Measurements from ENCODE around the gene ZSWIM5. TPM values are rescaled to one million over a fixed set of nuclear protein-coding genes. Genes with fewer than 3 reads are reported as not detected.
"Not testable (repeated sequence)": the region's sequence is repeated elsewhere in the genome, so short reads cannot be mapped to it uniquely, and the experiment has no call there.

Gene ZSWIM5
- total RNA-seq, 4 donors from 2014 or later = 12.3 to 38.2 (median 13.7) TPM

- Histone ChIP-seq H3K27ac (peak overlapping the region; percentile 4 to 56 (median 32)), H3K4me1 (no peaks in the 10 kb centered on the region)
- DNase-seq = no peak
Observed at GRCh38 chr1:45246760-45247159, 40.4 kb upstream of the ZSWIM5 start.

GRCh38 chr1:45246359-45246758 lies 40.0 kb upstream of the ZSWIM5 start:
- H3K27me3 ChIP-seq; H3K9me3 ChIP-seq; H3K4me1 ChIP-seq; in situ Hi-C loops (cut with MboI; ENCODE audit: low pct_ligation_motif_present in 1 of 4, low pct_unique_long_range_greater_than_20kb in 1 of 4, low sequenced_read_pairs in 3 of 4); intact Hi-C loops (cut with DNase I; ENCODE audit: low total_unique reads); H3K36me3 ChIP-seq; H3K4me3 ChIP-seq; DNase-seq: not testable (repeated sequence)
- peak overlapping the region; percentile 4 to 41 (median 26) for H3K27ac ChIP-seq
- WGBS, 2 donors (ENCODE audit: low coverage in 1 of 2) = 39 to 58% methylated on average over 2 to 3 of the region's 3 CpGs

More at GRCh38 chr1:45246760-45247159, 40.4 kb upstream of the ZSWIM5 start:
- intact Hi-C loops (cut with DNase I; ENCODE audit: low total_unique reads) (no loop called here), in situ Hi-C loops (cut with MboI; ENCODE audit: low pct_ligation_motif_present in 1 of 4, low pct_unique_long_range_greater_than_20kb in 1 of 4, low sequenced_read_pairs in 3 of 4) (no loop called here)
- H3K27me3 ChIP-seq = no peaks in the 10 kb centered on the region
- 0 to 23% methylated on average over 1 to 2 of the region's 2 CpGs for WGBS, 2 donors (ENCODE audit: low coverage in 1 of 2)
- TF ChIP-seq POLR2AphosphoS5 (IDR thresholded peaks at IDR 0.05) (peak in 1 of 3 donors; percentile 30), CTCF (IDR thresholded peaks at IDR 0.05) (no peak)
- H3K36me3 ChIP-seq = no peaks in the 10 kb centered on the region
- H3K9me3 ChIP-seq = no peaks in the 10 kb centered on the region
- no peak overlapping the region for H3K4me3 ChIP-seq

DNA sequence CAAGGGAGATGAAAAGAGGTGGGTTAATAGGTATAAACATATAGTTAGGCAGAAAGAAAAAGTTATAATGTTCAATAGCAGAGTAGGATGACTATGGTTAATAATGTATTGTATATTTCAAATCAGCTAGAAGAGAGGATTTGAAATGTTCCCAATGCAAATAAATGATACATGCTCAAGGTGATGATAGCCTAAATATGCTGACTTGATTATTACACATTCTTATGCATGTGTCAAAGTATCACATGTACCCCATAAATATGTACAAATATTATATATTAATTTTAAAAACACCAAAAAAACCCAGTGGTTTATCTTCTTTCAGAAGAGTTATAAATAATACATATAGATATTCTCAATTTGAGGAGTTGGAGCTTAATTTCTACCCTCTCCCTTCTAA lies 38.3 kb upstream of the ZSWIM5 start:
- Histone ChIP-seq H3K27ac (no peak overlapping the region), H3K4me1 (no peaks in the 10 kb centered on the region), H3K27me3 (no peaks in the 10 kb centered on the region), H3K9me3 (no peaks in the 10 kb centered on the region), H3K4me3 (no peak overlapping the region), H3K36me3 (no peaks in the 10 kb centered on the region)
- in situ Hi-C loops (cut with MboI; ENCODE audit: low pct_ligation_motif_present in 1 of 4, low pct_unique_long_range_greater_than_20kb in 1 of 4, low sequenced_read_pairs in 3 of 4) = no loop called here
- intact Hi-C loops (cut with DNase I; ENCODE audit: low total_unique reads) = no loop called here
- DNase-seq = no peak
- no peak for TF ChIP-seq POLR2AphosphoS5 (IDR thresholded peaks at IDR 0.05)
- TF ChIP-seq EP300 (IDR thresholded peaks at IDR 0.05; ENCODE audit: low read depth) = no peak
- TF ChIP-seq CTCF (IDR thresholded peaks at IDR 0.05) = no peak
- TF ChIP-seq POLR2A (IDR thresholded peaks at IDR 0.05) = no peak

DNA sequence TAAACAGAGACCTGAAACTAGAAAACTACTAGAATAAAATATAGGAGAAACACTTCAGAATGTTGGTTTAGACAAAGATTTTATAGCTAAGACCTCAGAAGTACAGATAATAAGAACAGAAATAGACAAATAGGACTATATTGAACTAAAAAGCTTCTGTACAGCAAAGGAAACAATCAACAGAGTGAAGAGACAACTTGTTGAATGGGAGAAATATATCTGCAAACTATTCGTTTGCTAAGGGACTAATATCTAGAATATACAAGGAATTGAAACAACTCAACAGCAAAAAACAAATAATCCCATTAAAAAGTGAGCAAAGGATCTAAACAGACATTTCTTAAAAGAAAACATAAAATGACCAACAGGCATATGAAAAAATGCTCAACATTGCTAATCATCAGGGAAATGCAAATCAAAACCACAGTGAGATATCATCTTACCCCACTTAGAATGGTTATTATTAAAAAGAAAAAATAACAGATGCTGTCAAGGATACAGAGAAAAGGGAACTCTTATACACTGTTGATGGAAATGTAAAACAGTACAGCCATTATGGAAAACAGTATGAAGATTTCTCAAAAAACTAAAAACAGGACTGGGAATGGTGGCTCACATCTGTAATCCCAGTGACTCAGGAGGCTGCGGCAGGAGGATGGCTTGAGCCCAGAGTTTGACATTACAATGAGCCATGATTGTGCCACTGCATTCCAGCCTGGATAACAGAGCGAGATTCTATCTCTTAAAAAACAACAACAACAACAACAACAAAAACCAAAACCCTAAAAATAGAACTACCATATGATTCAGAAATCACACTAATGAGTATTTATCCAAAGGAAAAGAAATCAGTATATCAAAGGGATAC lies 37.3 kb upstream of the ZSWIM5 start:
- 77 to 88% methylated on average over 3 of the region's 3 CpGs for WGBS, 2 donors (ENCODE audit: low coverage in 1 of 2)
- Histone ChIP-seq H3K36me3 (no peaks in the 10 kb centered on the region), H3K4me1 (no peaks in the 10 kb centered on the region), H3K9me3 (no peaks in the 10 kb centered on the region), H3K4me3 (no peak overlapping the region), H3K27me3 (no peaks in the 10 kb centered on the region), H3K27ac (no peak overlapping the region)
- in situ Hi-C loops (cut with MboI; ENCODE audit: low pct_ligation_motif_present in 1 of 4, low pct_unique_long_range_greater_than_20kb in 1 of 4, low sequenced_read_pairs in 3 of 4) (no loop called here), intact Hi-C loops (cut with DNase I; ENCODE audit: low total_unique reads) (no loop called here)
- DNase-seq = no peak
- TF ChIP-seq POLR2AphosphoS5 (IDR thresholded peaks at IDR 0.05) (no peak), POLR2A (IDR thresholded peaks at IDR 0.05) (no peak), EP300 (IDR thresholded peaks at IDR 0.05; ENCODE audit: low read depth) (no peak), CTCF (IDR thresholded peaks at IDR 0.05) (no peak)

Data from transverse colon (tissue), 4 donors.